GM12878 (cell line): ENCODE data around the gene CLRN3. TPM values are rescaled to one million over a fixed set of nuclear protein-coding genes. Genes with fewer than 3 reads are reported as not detected.

ENCODE experiments used
- ATAC-seq: fragments of 200-7000 bp; cut with Tn5 transposase; 3 replicates; pipeline ENCODE4 v1.9.1; 2020; ENCODE audit warnings: mild to moderate bottlenecking, moderate library complexity
- BruUV-seq: library from RNA; stranded (reverse); fragments of 400-500 nt; replicated peaks from 2 replicates; lab custom pipeline; 2021; lab: Mats Ljungman, UMichigan
- CTCF ChIA-PET: fragments of 300-600 bp; sonication (Branson Sonifier 250); formaldehyde crosslinking; extraction: SDS; loops from one replicate; lab custom pipeline; 2021; ENCODE audit warnings: inconsistent platforms; lab: Yijun Ruan, JAX
- POLR2A ChIA-PET: fragments of 350-600 bp; formaldehyde crosslinking; extraction: SDS; loops from one replicate; lab custom pipeline; 2021; ENCODE audit warnings: inconsistent platforms; lab: Charles Lee
- RAD21 ChIA-PET: fragments of 300-600 bp; sonication (Branson Sonifier 250); formaldehyde crosslinking; loops from one replicate; lab custom pipeline; 2023; ENCODE audit warnings: antibody characterized with exemption; ENCODE audit not compliant: unreplicated experiment; lab: Charles Lee
- SMC1A ChIA-PET: fragments of 300-600 bp; sonication (Branson Sonifier 250); formaldehyde crosslinking; loops from one replicate; lab custom pipeline; 2023; ENCODE audit not compliant: unreplicated experiment, uncharacterized antibody; lab: Charles Lee
- DNase-seq: peaks from one replicate; pipeline ENCODE4 v3.0.0-alpha.2; 2011; ENCODE audit warnings: low read depth, low spot score
- FAIRE-seq: peaks from 3 replicates; lab custom pipeline; 2011; peaks lifted over from hg19 to GRCh38; lab: Jason Lieb, UNC
- H2AFZ ChIP-seq: 2 replicates; pipeline ENCODE4 v1.6.0; 2011; ENCODE audit warnings: low read depth, low read length, control low read depth; ENCODE audit not compliant: control insufficient read depth
- H3K27ac ChIP-seq: 2 replicates; pipeline ENCODE4 v1.5.1; 2011; ENCODE audit warnings: control low read depth; ENCODE audit not compliant: control insufficient read depth, insufficient read depth
- H3K27me3 ChIP-seq, 2 experiments: replicated peaks in 1 of 2; 2 replicates each; pipeline versions ENCODE4 v1.6.0 to v1.6.1; 2011; ENCODE audit warnings: low read length in 1 of 2; ENCODE audit not compliant: control insufficient read depth in 2 of 2, insufficient read depth in 2 of 2
- H3K36me3 ChIP-seq, 2 experiments: 2 replicates each; pipeline ENCODE4 v1.5.1; 2011; ENCODE audit warnings: low read length in 1 of 2; ENCODE audit not compliant: control insufficient read depth in 2 of 2, insufficient read depth in 2 of 2
- H3K4me1 ChIP-seq: 2 replicates; pipeline ENCODE4 v1.6.1; 2011; ENCODE audit warnings: mild to moderate bottlenecking, low read length, moderate library complexity, mixed read lengths; ENCODE audit not compliant: control insufficient read depth, insufficient read depth
- H3K4me2 ChIP-seq: 2 replicates; pipeline ENCODE4 v1.6.0; 2011; ENCODE audit warnings: control low read depth; ENCODE audit not compliant: control insufficient read depth, insufficient read depth
- H3K4me3 ChIP-seq: fragments of 200-600 bp; sonication (generic); 2 replicates; pipeline ENCODE4 v1.5.1; 2016
- H3K79me2 ChIP-seq: 2 replicates; pipeline ENCODE4 v1.6.0; 2011; ENCODE audit warnings: low read length; ENCODE audit not compliant: control insufficient read depth, insufficient read depth
- H3K9ac ChIP-seq: 2 replicates; pipeline ENCODE4 v1.8.0; 2011; ENCODE audit warnings: low read length, control low read depth, mixed read lengths; ENCODE audit not compliant: control insufficient read depth, insufficient read depth
- H3K9me3 ChIP-seq: replicated peaks from 3 replicates; pipeline ENCODE4 v1.5.1; 2011; ENCODE audit warnings: mild to moderate bottlenecking, low read length; ENCODE audit not compliant: control insufficient read depth, insufficient read depth
- H4K20me1 ChIP-seq: 2 replicates; pipeline ENCODE4 v1.6.0; 2011; ENCODE audit not compliant: control insufficient read depth, insufficient read depth
- CHD2 ChIP-seq: IDR thresholded peaks from 2 replicates; pipeline ENCODE4 v1.6.1; 2011; ENCODE audit warnings: low read depth, low read length, improper control_type of control experiment, borderline replicate concordance
- IRF5 ChIP-seq: fragments of 450-650 bp; IDR thresholded peaks from 2 replicates; pipeline ENCODE4 v1.6.1; 2017; ENCODE audit warnings: borderline replicate concordance
- JUNB ChIP-seq: IDR thresholded peaks from 2 replicates; pipeline ENCODE4 v1.6.1; 2016; ENCODE audit warnings: antibody characterized with exemption, mild to moderate bottlenecking
- MEF2B ChIP-seq: fragments of 450-650 bp; IDR thresholded peaks from 2 replicates; pipeline ENCODE4 v1.6.1; 2018; ENCODE audit warnings: mild to moderate bottlenecking, moderate library complexity; ENCODE audit not compliant: partially characterized antibody, poor library complexity, severe bottlenecking
- NBN ChIP-seq: fragments of 450-650 bp; IDR thresholded peaks from 2 replicates; pipeline ENCODE4 v1.6.1; 2016
- NFXL1 ChIP-seq: fragments of 450-650 bp; IDR thresholded peaks from 2 replicates; pipeline ENCODE4 v1.6.1; 2017; ENCODE audit warnings: antibody characterized with exemption, mild to moderate bottlenecking, borderline replicate concordance
- NR2C1 ChIP-seq: fragments of 450-650 bp; IDR thresholded peaks from 2 replicates; pipeline ENCODE4 v1.6.1; 2017; ENCODE audit warnings: antibody characterized with exemption, mild to moderate bottlenecking, moderate library complexity
- NR2F1 ChIP-seq: fragments of 450-650 bp; conservative IDR thresholded peaks from 2 replicates; pipeline ENCODE4 v1.6.1; 2017; ENCODE audit warnings: mild to moderate bottlenecking
- NRF1 ChIP-seq: conservative IDR thresholded peaks from 2 replicates; pipeline ENCODE4 v1.6.1; 2011; ENCODE audit warnings: mild to moderate bottlenecking, low read depth, low read length, improper control_type of control experiment
- PKNOX1 ChIP-seq: fragments of 450-650 bp; IDR thresholded peaks from 2 replicates; pipeline ENCODE4 v1.6.1; 2016; ENCODE audit warnings: mild to moderate bottlenecking
- PML ChIP-seq: IDR thresholded peaks from 2 replicates; pipeline ENCODE4 v1.6.1; 2012; ENCODE audit warnings: low read length, inconsistent platforms
- RAD21 ChIP-seq: IDR thresholded peaks from 2 replicates; pipeline ENCODE4 v1.6.1; 2011; ENCODE audit warnings: mild to moderate bottlenecking, low read depth, low read length, moderate library complexity; ENCODE audit not compliant: insufficient read depth
- SIX5 ChIP-seq: IDR thresholded peaks from 2 replicates; pipeline ENCODE4 v1.6.1; 2011; ENCODE audit warnings: mild to moderate bottlenecking, low read depth, low read length, moderate library complexity; ENCODE audit not compliant: severe bottlenecking
- SMC3 ChIP-seq: IDR thresholded peaks from 2 replicates; pipeline ENCODE4 v1.6.1; 2011; ENCODE audit warnings: low read length, improper control_type of control experiment, borderline replicate concordance
- STAT1 ChIP-seq: fragments of 450-650 bp; conservative IDR thresholded peaks from 2 replicates; pipeline ENCODE4 v1.6.1; 2014; ENCODE audit warnings: antibody characterized with exemption, mild to moderate bottlenecking
- SUPT20H ChIP-seq: IDR thresholded peaks from 2 replicates; pipeline ENCODE4 v1.6.1; 2011; ENCODE audit warnings: low read depth, mild to moderate bottlenecking, low read length, moderate library complexity, borderline replicate concordance; ENCODE audit not compliant: control insufficient read depth
- whole genome bisulfite sequencing: methylation state at CpG from one replicate; pipeline ENCODE4 v1.1.6; 2016; ENCODE audit warnings: low lambda C conversion rate; ENCODE audit not compliant: insufficient replicate concordance, insufficient coverage; ENCODE audit errors: missing lambda C conversion rate; 5-methylcytosine and 5-hydroxymethylcytosine counted together
- in situ Hi-C: fragments of 300-500 bp; cut with MboI; formaldehyde crosslinking; loops from 9 replicates; pipeline ENCODE4 v1.14.3; 2018; ENCODE audit warnings: mixed read lengths
- intact Hi-C: fragments of 100-400 bp; cut with micrococcal nuclease; formaldehyde crosslinking; loops from one replicate; pipeline ENCODE4 v1.14.2; 2022; ENCODE audit not compliant: unreplicated experiment
- polyA plus RNA-seq, 11 experiments: library from polyadenylated mRNA; depleted of rRNA in 4 of 11; unstranded in 6 of 11; stranded (reverse) in 5 of 11; fragments of >200 nt; fragmentation: Nextera tagmentation in 4 of 11; fragmentation: Illumina TruSeq in 1 of 11; extraction: Ambion mirVana in 4 of 11; extraction: Trizol in 1 of 11; gene quantifications; 1 replicate in 1 of 11; 2 replicates in 10 of 11; pipeline versions ENCODE4 v1.2.1 to v1.2.3, GENCODE V29; 2011 to 2016; ENCODE audit warnings: inconsistent platforms in 2 of 11, missing spikeins in 2 of 11, low read depth in 1 of 11
- total RNA-seq, 4 experiments: library from RNA; depleted of rRNA in 3 of 4; stranded (reverse); fragments of >200 nt in 3 of 4; fragmentation: Illumina TruSeq in 1 of 4; extraction: Trizol in 1 of 4; gene quantifications; 2 replicates each; pipeline versions ENCODE4 v1.2.1 to v1.2.3, GENCODE V29; 2013 to 2021
- TF ChIP-seq, protein P1 (sequence below): fragments of 450-650 bp; formaldehyde crosslinking; IDR thresholded peaks from 2 replicates; pipeline ENCODE4 v1.4.0; 2020; ENCODE audit warnings: mild to moderate bottlenecking, moderate library complexity
- TF ChIP-seq, protein P2 (sequence below): IDR thresholded peaks from 2 replicates; pipeline ENCODE4 v1.6.1; 2011; ENCODE audit warnings: borderline replicate concordance, low read depth, mild to moderate bottlenecking, moderate library complexity, mixed read lengths, low read length; ENCODE audit not compliant: insufficient read depth; ENCODE audit errors: extremely low read length

Gene CLRN3
- total and polyA plus RNA-seq, 10 of the 15 experiments (the other 5 are each of a cell fraction or from before 2014, with no cell fraction given), result not detected

- TF ChIP-seq NRF1 (no peak), NFXL1 (no peak), PML (no peak), SUPT20H (no peak), PKNOX1 (no peak), SIX5 (no peak), CHD2 (no peak)
These were observed 11.5 kb downstream of the CLRN3 start (continued) for GRCh38 chr10:127881262-127881661.

GRCh38 chr10:127880557-127880956 lies 12.2 kb downstream of the CLRN3 start:
- Histone ChIP-seq H3K36me3 (no peaks in the 10 kb centered on the region), H3K27me3 (no peaks in the 10 kb centered on the region), H3K4me2 (no peak overlapping the region), H3K79me2 (no peaks in the 10 kb centered on the region), H3K9me3 (no peaks in the 10 kb centered on the region), H4K20me1 (no peaks in the 10 kb centered on the region; the same call in 1 of the 2 replicates), H3K4me1 (no peaks in the 10 kb centered on the region), H3K27ac (no peak overlapping the region), H2AFZ (no peak overlapping the region), H3K9ac (no peak overlapping the region), H3K4me3 (no peak overlapping the region)
- BruUV-seq, result no TSS peak
- ATAC-seq (no peak), FAIRE-seq (no peak), DNase-seq (no peak)
- POLR2A ChIA-PET, result no interaction called here
- TF ChIP-seq NR2C1 (peak; percentile 24; the same call in 1 of the 2 replicates), SMC3 (no peak), NBN (no peak), MEF2B (no peak), IRF5 (no peak), JUNB (no peak), NR2F1 (peak; percentile 58; the same call in 1 of the 2 replicates), RAD21 (no peak), STAT1 (no peak)
- TF ChIP-seq, protein P1, sequence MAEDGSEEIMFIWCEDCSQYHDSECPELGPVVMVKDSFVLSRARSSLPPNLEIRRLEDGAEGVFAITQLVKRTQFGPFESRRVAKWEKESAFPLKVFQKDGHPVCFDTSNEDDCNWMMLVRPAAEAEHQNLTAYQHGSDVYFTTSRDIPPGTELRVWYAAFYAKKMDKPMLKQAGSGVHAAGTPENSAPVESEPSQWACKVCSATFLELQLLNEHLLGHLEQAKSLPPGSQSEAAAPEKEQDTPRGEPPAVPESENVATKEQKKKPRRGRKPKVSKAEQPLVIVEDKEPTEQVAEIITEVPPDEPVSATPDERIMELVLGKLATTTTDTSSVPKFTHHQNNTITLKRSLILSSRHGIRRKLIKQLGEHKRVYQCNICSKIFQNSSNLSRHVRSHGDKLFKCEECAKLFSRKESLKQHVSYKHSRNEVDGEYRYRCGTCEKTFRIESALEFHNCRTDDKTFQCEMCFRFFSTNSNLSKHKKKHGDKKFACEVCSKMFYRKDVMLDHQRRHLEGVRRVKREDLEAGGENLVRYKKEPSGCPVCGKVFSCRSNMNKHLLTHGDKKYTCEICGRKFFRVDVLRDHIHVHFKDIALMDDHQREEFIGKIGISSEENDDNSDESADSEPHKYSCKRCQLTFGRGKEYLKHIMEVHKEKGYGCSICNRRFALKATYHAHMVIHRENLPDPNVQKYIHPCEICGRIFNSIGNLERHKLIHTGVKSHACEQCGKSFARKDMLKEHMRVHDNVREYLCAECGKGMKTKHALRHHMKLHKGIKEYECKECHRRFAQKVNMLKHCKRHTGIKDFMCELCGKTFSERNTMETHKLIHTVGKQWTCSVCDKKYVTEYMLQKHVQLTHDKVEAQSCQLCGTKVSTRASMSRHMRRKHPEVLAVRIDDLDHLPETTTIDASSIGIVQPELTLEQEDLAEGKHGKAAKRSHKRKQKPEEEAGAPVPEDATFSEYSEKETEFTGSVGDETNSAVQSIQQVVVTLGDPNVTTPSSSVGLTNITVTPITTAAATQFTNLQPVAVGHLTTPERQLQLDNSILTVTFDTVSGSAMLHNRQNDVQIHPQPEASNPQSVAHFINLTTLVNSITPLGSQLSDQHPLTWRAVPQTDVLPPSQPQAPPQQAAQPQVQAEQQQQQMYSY (CRISPR knock-in tag), result no peak
- TF ChIP-seq, protein P2, sequence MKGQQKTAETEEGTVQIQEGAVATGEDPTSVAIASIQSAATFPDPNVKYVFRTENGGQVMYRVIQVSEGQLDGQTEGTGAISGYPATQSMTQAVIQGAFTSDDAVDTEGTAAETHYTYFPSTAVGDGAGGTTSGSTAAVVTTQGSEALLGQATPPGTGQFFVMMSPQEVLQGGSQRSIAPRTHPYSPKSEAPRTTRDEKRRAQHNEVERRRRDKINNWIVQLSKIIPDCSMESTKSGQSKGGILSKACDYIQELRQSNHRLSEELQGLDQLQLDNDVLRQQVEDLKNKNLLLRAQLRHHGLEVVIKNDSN, result no peak
- RAD21 ChIA-PET, result no interaction called here
- 0% methylated on average over 2 of the region's 2 CpGs for WGBS
- intact Hi-C loops, result no loop called here
- SMC1A ChIA-PET, result no interaction called here
- in situ Hi-C loops, result no loop called here
- CTCF ChIA-PET, result interaction anchor here (2.4 kb wide), 1 partner anchor 26 kb away, joined by 7 read pairs; no protein-coding TSS in a partner anchor
